WERI-Rb-1 (cell line): ENCODE data around the gene RNF220.

ENCODE experiments used
- DNase-seq: peaks from one replicate; pipeline ENCODE4 v3.0.0-alpha.2; 2020
- H3K27ac ChIP-seq: fragments of 250-450 bp; sonication (Bioruptor Pico); 2 replicates; pipeline ENCODE4 v1.5.1; 2020; ENCODE audit warnings: mild to moderate bottlenecking, moderate library complexity
- H3K27me3 ChIP-seq: fragments of 250-450 bp; sonication (Bioruptor Pico); 2 replicates; pipeline ENCODE4 v1.5.1; 2021; ENCODE audit warnings: mild to moderate bottlenecking, low read depth, moderate library complexity; ENCODE audit not compliant: insufficient read depth, severe bottlenecking
- H3K36me3 ChIP-seq: fragments of 250-450 bp; sonication (Bioruptor Pico); 2 replicates; pipeline ENCODE4 v1.5.1; 2020; ENCODE audit warnings: mild to moderate bottlenecking, moderate library complexity
- H3K4me3 ChIP-seq: 2 replicates; pipeline ENCODE4 v1.5.1; 2011; ENCODE audit warnings: low read depth, mild to moderate bottlenecking, control low read depth, low read length
- H3K9me3 ChIP-seq: fragments of 250-450 bp; sonication (Bioruptor Pico); 2 replicates; pipeline ENCODE4 v1.5.1; 2021; ENCODE audit warnings: mild to moderate bottlenecking, moderate library complexity; ENCODE audit not compliant: severe bottlenecking
- TF ChIP-seq, protein P1 (sequence below): IDR thresholded peaks from 2 replicates; pipeline ENCODE4 v1.5.1; 2011; ENCODE audit warnings: low read depth, mild to moderate bottlenecking, control low read depth, inconsistent platforms, low read length

The RNF220 gene

GRCh38 chr1:44464361-44464760, 59.3 kb downstream of the RNF220 start:
- DNase-seq, result no peak
- TF ChIP-seq, protein P1, sequence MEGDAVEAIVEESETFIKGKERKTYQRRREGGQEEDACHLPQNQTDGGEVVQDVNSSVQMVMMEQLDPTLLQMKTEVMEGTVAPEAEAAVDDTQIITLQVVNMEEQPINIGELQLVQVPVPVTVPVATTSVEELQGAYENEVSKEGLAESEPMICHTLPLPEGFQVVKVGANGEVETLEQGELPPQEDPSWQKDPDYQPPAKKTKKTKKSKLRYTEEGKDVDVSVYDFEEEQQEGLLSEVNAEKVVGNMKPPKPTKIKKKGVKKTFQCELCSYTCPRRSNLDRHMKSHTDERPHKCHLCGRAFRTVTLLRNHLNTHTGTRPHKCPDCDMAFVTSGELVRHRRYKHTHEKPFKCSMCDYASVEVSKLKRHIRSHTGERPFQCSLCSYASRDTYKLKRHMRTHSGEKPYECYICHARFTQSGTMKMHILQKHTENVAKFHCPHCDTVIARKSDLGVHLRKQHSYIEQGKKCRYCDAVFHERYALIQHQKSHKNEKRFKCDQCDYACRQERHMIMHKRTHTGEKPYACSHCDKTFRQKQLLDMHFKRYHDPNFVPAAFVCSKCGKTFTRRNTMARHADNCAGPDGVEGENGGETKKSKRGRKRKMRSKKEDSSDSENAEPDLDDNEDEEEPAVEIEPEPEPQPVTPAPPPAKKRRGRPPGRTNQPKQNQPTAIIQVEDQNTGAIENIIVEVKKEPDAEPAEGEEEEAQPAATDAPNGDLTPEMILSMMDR, result no peak
- no peaks in the 10 kb centered on the region for H3K27me3 ChIP-seq
- H3K36me3 ChIP-seq, result no peaks in the 10 kb centered on the region
- H3K9me3 ChIP-seq, result peaks cover 4% of the 10 kb centered on the region
- no peak overlapping the region for H3K27ac ChIP-seq
- H3K4me3 ChIP-seq, result no peak overlapping the region

GRCh38 chr1:44467566-44467965, 62.5 kb downstream of the RNF220 start:
- no peak overlapping the region for H3K27ac ChIP-seq
- no peak overlapping the region for H3K4me3 ChIP-seq
- no peaks in the 10 kb centered on the region for H3K36me3 ChIP-seq
- DNase-seq, result no peak
- H3K27me3 ChIP-seq, result no peaks in the 10 kb centered on the region
- H3K9me3 ChIP-seq, result peaks cover 6% of the 10 kb centered on the region
- TF ChIP-seq, protein P1, result no peak

- no peak overlapping the region for H3K4me3 ChIP-seq
- peaks cover 3% of the 10 kb centered on the region for H3K9me3 ChIP-seq
- H3K27ac ChIP-seq, result no peak overlapping the region
- no peaks in the 10 kb centered on the region for H3K27me3 ChIP-seq
- TF ChIP-seq, protein P1, result no peak
- no peak for DNase-seq
- H3K36me3 ChIP-seq, result no peaks in the 10 kb centered on the region
These were observed 66.9 kb downstream of the RNF220 start for GRCh38 chr1:44471911-44472453.

GRCh38 chr1:44472620-44473525, 67.8 kb downstream of the RNF220 start:
- Histone ChIP-seq H3K36me3 (no peaks in the 10 kb centered on the region), H3K4me3 (no peak overlapping the region), H3K9me3 (peaks cover 3% of the 10 kb centered on the region), H3K27ac (no peak overlapping the region), H3K27me3 (no peaks in the 10 kb centered on the region)
- TF ChIP-seq, protein P1, result no peak
- no peak for DNase-seq

DNA sequence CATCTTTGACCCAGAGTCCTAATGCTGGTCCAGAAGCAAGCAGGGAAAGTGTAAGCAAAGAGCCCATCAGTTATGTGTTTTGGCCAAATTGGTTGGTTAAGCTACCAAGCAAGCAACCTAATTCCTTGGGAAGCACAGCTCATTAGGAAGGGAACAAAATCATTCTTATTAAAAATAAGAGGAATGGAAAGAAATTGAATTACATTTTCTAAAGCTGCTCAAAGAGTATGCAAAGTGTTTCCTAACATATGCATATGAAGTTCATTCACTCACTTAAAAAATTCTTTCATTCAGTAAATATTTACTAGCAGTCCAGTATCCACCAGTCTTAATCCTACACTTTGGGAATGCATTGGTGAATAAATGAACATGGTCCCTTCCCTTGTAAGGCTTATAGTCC, 71.8 kb downstream of the RNF220 start:
- Histone ChIP-seq H3K27ac (no peak overlapping the region), H3K36me3 (no peaks in the 10 kb centered on the region), H3K4me3 (no peak overlapping the region), H3K9me3 (peaks cover 2% of the 10 kb centered on the region), H3K27me3 (no peaks in the 10 kb centered on the region)
- TF ChIP-seq, protein P1, result no peak
- DNase-seq, result no peak
